Loucy (cell line): ENCODE results near the gene SLC17A9.

Source experiments
- H2AFZ ChIP-seq: fragments of 200-600 bp; sonication (generic); 2 replicates; pipeline ENCODE4 v1.6.0; 2016; ENCODE audit warnings: antibody characterized with exemption, mild to moderate bottlenecking, low read length, moderate library complexity
- H3F3A ChIP-seq: fragments of 200-600 bp; 2 replicates; pipeline ENCODE4 v1.6.0; 2016; ENCODE audit warnings: antibody characterized with exemption, low read depth, mild to moderate bottlenecking
- H3K27me3 ChIP-seq: fragments of 200-600 bp; sonication (generic); 2 replicates; pipeline ENCODE4 v1.6.1; 2014; ENCODE audit warnings: low read length, mild to moderate bottlenecking; ENCODE audit not compliant: insufficient read depth, poor library complexity, severe bottlenecking
- H3K36me3 ChIP-seq: fragments of 200-600 bp; sonication (generic); 2 replicates; pipeline ENCODE4 v1.6.1; 2016; ENCODE audit warnings: low read length; ENCODE audit not compliant: insufficient read depth
- H3K4me1 ChIP-seq: fragments of 200-600 bp; sonication (generic); 2 replicates; pipeline ENCODE4 v1.5.1; 2014; ENCODE audit warnings: low read length, mild to moderate bottlenecking; ENCODE audit not compliant: insufficient read depth, poor library complexity, severe bottlenecking
- H3K4me2 ChIP-seq: fragments of 200-600 bp; sonication (generic); 2 replicates; pipeline ENCODE4 v1.6.0; 2014; ENCODE audit warnings: antibody characterized with exemption, low read length, low read depth, mild to moderate bottlenecking; ENCODE audit not compliant: poor library complexity, severe bottlenecking
- H3K4me3 ChIP-seq: fragments of 200-600 bp; sonication (generic); 2 replicates; pipeline ENCODE4 v1.5.1; 2014; ENCODE audit warnings: low read length, mild to moderate bottlenecking, mixed read lengths; ENCODE audit not compliant: poor library complexity, severe bottlenecking
- H3K79me2 ChIP-seq: fragments of 200-600 bp; sonication (generic); 2 replicates; pipeline ENCODE4 v1.6.1; 2014; ENCODE audit warnings: low read length; ENCODE audit not compliant: insufficient read depth
- H3K9ac ChIP-seq: fragments of 200-600 bp; sonication (generic); 2 replicates; pipeline ENCODE4 v1.6.0; 2014; ENCODE audit warnings: mild to moderate bottlenecking, low read depth, low read length, moderate library complexity; ENCODE audit not compliant: poor library complexity, severe bottlenecking
- H3K9me2 ChIP-seq: fragments of 200-600 bp; sonication (generic); replicated peaks from 2 replicates; pipeline ENCODE4 v1.6.1; 2016; ENCODE audit warnings: low read depth, low read length, mixed read lengths
- H3K9me3 ChIP-seq: fragments of 200-600 bp; sonication (generic); 2 replicates; pipeline ENCODE4 v1.6.1; 2014; ENCODE audit warnings: mild to moderate bottlenecking, antibody characterized with exemption, low read length, low read depth; ENCODE audit not compliant: insufficient read depth
- H4K20me1 ChIP-seq: fragments of 200-600 bp; sonication (generic); 2 replicates; pipeline ENCODE4 v1.6.0; 2014; ENCODE audit warnings: antibody characterized with exemption, low read length, mild to moderate bottlenecking; ENCODE audit not compliant: insufficient read depth, poor library complexity, severe bottlenecking
- CTCF ChIP-seq: fragments of 200-600 bp; sonication (generic); conservative IDR thresholded peaks from 2 replicates; pipeline ENCODE4 v1.5.1; 2014; ENCODE audit warnings: mild to moderate bottlenecking, antibody characterized with exemption, low read length
- EZH2phosphoT487 ChIP-seq: fragments of 200-600 bp; IDR thresholded peaks from 2 replicates; pipeline ENCODE4 v1.6.1; 2018; ENCODE audit warnings: antibody characterized with exemption, mild to moderate bottlenecking, moderate library complexity, borderline replicate concordance

SLC17A9 gene

GRCh38 chr20:62969939-62970306, 17.4 kb downstream of the SLC17A9 start:
- Histone ChIP-seq H3F3A (no peaks in the 10 kb centered on the region), H2AFZ (no peak overlapping the region), H4K20me1 (peaks cover 2% of the 10 kb centered on the region), H3K27me3 (no peaks in the 10 kb centered on the region), H3K4me2 (no peak overlapping the region), H3K4me3 (no peak overlapping the region), H3K79me2 (no peaks in the 10 kb centered on the region), H3K4me1 (peaks cover 3% of the 10 kb centered on the region), H3K9me3 (no peaks in the 10 kb centered on the region), H3K36me3 (peaks cover 3% of the 10 kb centered on the region; the same call in 1 of the 2 replicates), H3K9ac (no peak overlapping the region), H3K9me2 (no peaks in the 10 kb centered on the region)
- TF ChIP-seq CTCF (no peak), EZH2phosphoT487 (no peak)

GRCh38 chr20:62970307-62971210, 18.1 kb downstream of the SLC17A9 start:
- no peak overlapping the region for H3K4me2 ChIP-seq
- H3K4me1 ChIP-seq, result peaks cover 6% of the 10 kb centered on the region
- H3F3A ChIP-seq, result no peaks in the 10 kb centered on the region
- no peaks in the 10 kb centered on the region for H3K9me2 ChIP-seq
- no peaks in the 10 kb centered on the region for H3K79me2 ChIP-seq
- no peak overlapping the region for H2AFZ ChIP-seq
- no peaks in the 10 kb centered on the region for H3K36me3 ChIP-seq
- H3K9ac ChIP-seq, result no peak overlapping the region
- TF ChIP-seq CTCF (no peak), EZH2phosphoT487 (no peak)
- H3K4me3 ChIP-seq, result no peak overlapping the region
- H3K9me3 ChIP-seq, result no peaks in the 10 kb centered on the region
- H3K27me3 ChIP-seq, result no peaks in the 10 kb centered on the region
- H4K20me1 ChIP-seq, result no peaks in the 10 kb centered on the region

- Histone ChIP-seq H3K79me2 (no peaks in the 10 kb centered on the region), H3K9ac (no peak overlapping the region), H3K4me2 (no peak overlapping the region), H3K9me3 (no peaks in the 10 kb centered on the region), H3K36me3 (no peaks in the 10 kb centered on the region), H4K20me1 (no peaks in the 10 kb centered on the region), H3K27me3 (no peaks in the 10 kb centered on the region), H3K4me1 (peaks cover 6% of the 10 kb centered on the region), H3K9me2 (no peaks in the 10 kb centered on the region), H3K4me3 (no peak overlapping the region), H3F3A (no peaks in the 10 kb centered on the region), H2AFZ (no peak overlapping the region)
- TF ChIP-seq CTCF, result no peak
- no peak for TF ChIP-seq EZH2phosphoT487
Measured at GRCh38 chr20:62971211-62971949, 18.9 kb downstream of the SLC17A9 start.
